ENCODE data around the gene PPP4R3A. TPM values are rescaled to one million over a fixed set of nuclear protein-coding genes. Genes with fewer than 3 reads are reported as not detected.
A peak's percentile ranks its signal among the peaks of the same experiment; 100 is the strongest.

Gene PPP4R3A
- total RNA-seq, 1 donor from 2014 or later = 38.3 TPM

DNA sequence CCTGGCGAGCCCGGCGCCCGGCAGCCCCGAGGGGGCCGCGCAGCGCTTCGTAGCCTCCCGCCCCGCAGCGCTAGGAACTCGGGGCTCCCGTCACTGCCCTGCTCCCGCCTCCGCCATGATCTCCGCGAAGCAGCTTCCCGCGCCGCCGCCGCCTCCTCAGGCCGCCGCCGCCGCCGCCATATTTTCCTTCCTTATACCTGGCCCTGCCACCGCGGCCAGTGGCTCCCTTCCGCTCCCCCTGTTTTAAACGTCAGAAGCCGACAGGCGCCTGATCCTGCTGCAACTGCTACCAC is 286 bp downstream of the PPP4R3A start:
- Histone ChIP-seq H3K27me3 (ENCODE audit: low read depth) (no peaks in the 10 kb centered on the region), H3K36me3 (peaks cover 11% of the 10 kb centered on the region), H3K4me1 (peaks cover 63% of the 10 kb centered on the region), H3K9me3 (replicated peaks) (no peaks in the 10 kb centered on the region), H3K4me3 (peak overlapping the region; percentile 96), H3K27ac (replicated peaks) (peak overlapping the region; percentile 99)
- TF ChIP-seq, protein P1, sequence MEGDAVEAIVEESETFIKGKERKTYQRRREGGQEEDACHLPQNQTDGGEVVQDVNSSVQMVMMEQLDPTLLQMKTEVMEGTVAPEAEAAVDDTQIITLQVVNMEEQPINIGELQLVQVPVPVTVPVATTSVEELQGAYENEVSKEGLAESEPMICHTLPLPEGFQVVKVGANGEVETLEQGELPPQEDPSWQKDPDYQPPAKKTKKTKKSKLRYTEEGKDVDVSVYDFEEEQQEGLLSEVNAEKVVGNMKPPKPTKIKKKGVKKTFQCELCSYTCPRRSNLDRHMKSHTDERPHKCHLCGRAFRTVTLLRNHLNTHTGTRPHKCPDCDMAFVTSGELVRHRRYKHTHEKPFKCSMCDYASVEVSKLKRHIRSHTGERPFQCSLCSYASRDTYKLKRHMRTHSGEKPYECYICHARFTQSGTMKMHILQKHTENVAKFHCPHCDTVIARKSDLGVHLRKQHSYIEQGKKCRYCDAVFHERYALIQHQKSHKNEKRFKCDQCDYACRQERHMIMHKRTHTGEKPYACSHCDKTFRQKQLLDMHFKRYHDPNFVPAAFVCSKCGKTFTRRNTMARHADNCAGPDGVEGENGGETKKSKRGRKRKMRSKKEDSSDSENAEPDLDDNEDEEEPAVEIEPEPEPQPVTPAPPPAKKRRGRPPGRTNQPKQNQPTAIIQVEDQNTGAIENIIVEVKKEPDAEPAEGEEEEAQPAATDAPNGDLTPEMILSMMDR (IDR thresholded peaks at IDR 0.05; ENCODE audit: borderline replicate concordance) = no peak
- intact Hi-C loops (cut with micrococcal nuclease) = no loop called here
- no peak for DNase-seq

DNA sequence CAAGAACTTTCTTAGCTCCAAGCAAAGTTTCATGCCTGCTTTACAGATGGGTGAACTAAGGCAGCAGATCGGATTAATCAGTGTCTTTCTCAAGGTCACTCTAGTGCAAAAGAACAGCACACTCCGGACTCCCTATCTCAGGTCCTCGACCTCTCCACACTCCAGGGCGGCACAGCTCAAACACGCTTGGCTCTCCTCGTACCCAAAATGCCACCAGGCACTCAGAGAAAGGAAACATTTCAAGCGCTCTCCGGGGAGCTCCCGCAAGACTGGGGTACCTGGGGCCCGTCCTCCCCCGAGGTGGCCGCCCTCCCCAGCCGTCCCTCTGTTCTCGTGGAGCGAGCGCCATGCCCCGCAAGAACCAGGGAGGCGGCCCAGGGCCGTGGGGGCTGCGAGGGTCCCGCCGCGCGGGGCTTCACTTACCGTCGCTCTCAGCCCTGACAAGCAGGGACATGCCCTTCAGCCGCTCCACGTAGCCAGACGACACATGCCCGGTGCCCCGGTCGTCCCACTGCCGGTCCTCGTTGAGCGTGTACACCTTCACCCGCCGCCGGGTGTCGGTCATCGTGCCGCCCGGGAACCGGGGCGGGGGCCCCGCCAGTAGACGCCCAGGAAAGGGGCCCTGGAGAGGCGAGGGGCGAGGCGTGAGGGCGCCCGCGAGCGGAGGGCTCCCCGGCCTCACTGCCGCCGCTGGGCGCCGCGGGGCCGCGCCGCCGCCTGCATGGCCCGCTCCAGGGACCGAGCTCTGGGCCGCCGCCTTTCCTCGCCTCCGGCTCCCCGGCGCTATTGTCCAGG is 830 bp downstream of the PPP4R3A start:
- H3K27ac ChIP-seq (replicated peaks) = peak overlapping the region; percentile 99
- H3K4me3 ChIP-seq = peak overlapping the region; percentile 96
- H3K36me3 ChIP-seq = peaks cover 16% of the 10 kb centered on the region
- H3K4me1 ChIP-seq = peaks cover 69% of the 10 kb centered on the region
- intact Hi-C loops (cut with micrococcal nuclease) = no loop called here
- TF ChIP-seq, protein P1 (IDR thresholded peaks at IDR 0.05; ENCODE audit: borderline replicate concordance) = no peak
- no peaks in the 10 kb centered on the region for H3K27me3 ChIP-seq (ENCODE audit: low read depth)
- peak; percentile 34 for DNase-seq
- no peaks in the 10 kb centered on the region for H3K9me3 ChIP-seq (replicated peaks)

DNA sequence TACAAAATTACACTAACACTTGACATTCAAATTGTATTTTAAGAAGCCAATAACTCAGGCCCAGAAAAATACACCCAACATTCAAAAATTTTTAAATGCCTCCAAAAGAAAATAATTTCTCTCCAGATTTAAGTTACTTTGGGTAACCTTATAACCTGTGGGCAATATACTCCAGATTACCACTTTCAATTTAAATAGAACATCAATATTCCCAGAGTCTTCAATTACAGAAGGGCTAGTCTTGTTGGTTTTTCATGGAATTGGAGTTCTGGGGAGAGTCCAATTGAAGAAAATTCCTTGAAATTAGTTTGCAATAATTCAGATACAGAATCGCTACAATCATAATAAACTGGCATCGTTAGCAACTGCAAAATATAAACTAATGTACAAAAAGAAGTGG is 2.0 kb downstream of the PPP4R3A start:
- peak overlapping the region; percentile 96 for H3K4me3 ChIP-seq
- no peaks in the 10 kb centered on the region for H3K27me3 ChIP-seq (ENCODE audit: low read depth)
- peaks cover 80% of the 10 kb centered on the region for H3K4me1 ChIP-seq
- H3K27ac ChIP-seq (replicated peaks) = peak overlapping the region; percentile 99
- no peaks in the 10 kb centered on the region for H3K9me3 ChIP-seq (replicated peaks)
- no peak for DNase-seq
- intact Hi-C loops (cut with micrococcal nuclease) = no loop called here
- peaks cover 21% of the 10 kb centered on the region for H3K36me3 ChIP-seq
- TF ChIP-seq, protein P1 (IDR thresholded peaks at IDR 0.05; ENCODE audit: borderline replicate concordance) = no peak

DNA sequence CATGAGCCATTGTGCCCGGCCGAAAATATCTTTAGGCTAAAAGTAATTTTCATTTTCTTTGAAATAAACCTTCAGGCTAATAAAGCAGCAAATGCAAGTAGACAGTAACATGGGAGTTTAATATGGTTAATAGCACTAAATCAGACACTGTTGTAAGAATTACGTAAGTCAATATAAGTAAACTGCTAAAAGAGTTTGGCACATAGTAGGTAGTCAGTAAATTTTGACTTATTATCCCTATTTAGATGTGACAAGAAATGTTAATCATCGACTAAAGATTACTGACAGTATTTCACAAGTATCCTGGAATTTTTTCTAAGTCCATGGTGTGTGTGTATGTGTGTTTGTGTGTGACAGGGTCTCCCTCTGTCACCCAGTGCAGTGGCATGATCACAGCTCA is 3.9 kb downstream of the PPP4R3A start:
- no peak for DNase-seq
- peaks cover 21% of the 10 kb centered on the region for H3K36me3 ChIP-seq
- peak overlapping the region; percentile 37 for H3K4me3 ChIP-seq
- peaks cover 96% of the 10 kb centered on the region for H3K4me1 ChIP-seq
- intact Hi-C loops (cut with micrococcal nuclease) = no loop called here
- no peaks in the 10 kb centered on the region for H3K27me3 ChIP-seq (ENCODE audit: low read depth)
- no peak overlapping the region for H3K27ac ChIP-seq (replicated peaks)
- H3K9me3 ChIP-seq (replicated peaks) = no peaks in the 10 kb centered on the region
- TF ChIP-seq, protein P1 (IDR thresholded peaks at IDR 0.05; ENCODE audit: borderline replicate concordance) = no peak

DNA sequence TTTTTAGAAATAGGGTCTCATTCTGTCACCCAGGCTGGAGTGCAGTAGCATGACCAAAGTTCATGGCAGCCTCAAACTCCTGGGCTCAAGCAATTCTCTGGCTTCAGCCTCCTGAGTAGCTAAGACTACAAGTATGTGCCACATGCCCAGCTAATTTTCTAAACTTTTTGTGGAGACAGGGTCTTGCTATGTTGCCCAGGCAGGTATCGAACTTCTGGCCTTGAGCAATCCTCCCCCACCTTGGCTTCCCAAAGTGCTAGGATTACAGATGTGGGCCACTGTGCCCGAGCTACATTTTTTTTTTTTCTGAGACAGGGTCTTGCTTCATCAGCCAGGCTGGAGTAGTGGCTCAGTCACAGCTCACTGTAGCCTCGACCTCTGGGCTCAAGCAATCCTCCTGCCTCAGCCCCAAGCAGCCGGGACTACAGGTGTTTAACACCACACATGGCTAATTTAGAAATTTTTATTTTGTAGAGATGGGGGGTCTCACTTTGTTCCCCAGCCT is 7.1 kb downstream of the PPP4R3A start:
- TF ChIP-seq, protein P1 (IDR thresholded peaks at IDR 0.05; ENCODE audit: borderline replicate concordance) = no peak
- no peaks in the 10 kb centered on the region for H3K9me3 ChIP-seq (replicated peaks)
- no peak overlapping the region for H3K27ac ChIP-seq (replicated peaks)
- peaks cover 30% of the 10 kb centered on the region for H3K36me3 ChIP-seq
- no peak overlapping the region for H3K4me3 ChIP-seq
- no peaks in the 10 kb centered on the region for H3K27me3 ChIP-seq (ENCODE audit: low read depth)
- H3K4me1 ChIP-seq = peaks cover 91% of the 10 kb centered on the region
- no peak for DNase-seq
- intact Hi-C loops (cut with micrococcal nuclease) = no loop called here
